NCI-H69 (cell line): ENCODE results near the gene SARDH.

Experiments used
- DNase-seq: peaks from one replicate; lab custom pipeline; 2025; lab: John Stamatoyannopoulos, UW

SARDH gene

GRCh38 chr9:133734590-133735414 lies 3.4 kb downstream of the SARDH start:
- no peak for DNase-seq

DNA sequence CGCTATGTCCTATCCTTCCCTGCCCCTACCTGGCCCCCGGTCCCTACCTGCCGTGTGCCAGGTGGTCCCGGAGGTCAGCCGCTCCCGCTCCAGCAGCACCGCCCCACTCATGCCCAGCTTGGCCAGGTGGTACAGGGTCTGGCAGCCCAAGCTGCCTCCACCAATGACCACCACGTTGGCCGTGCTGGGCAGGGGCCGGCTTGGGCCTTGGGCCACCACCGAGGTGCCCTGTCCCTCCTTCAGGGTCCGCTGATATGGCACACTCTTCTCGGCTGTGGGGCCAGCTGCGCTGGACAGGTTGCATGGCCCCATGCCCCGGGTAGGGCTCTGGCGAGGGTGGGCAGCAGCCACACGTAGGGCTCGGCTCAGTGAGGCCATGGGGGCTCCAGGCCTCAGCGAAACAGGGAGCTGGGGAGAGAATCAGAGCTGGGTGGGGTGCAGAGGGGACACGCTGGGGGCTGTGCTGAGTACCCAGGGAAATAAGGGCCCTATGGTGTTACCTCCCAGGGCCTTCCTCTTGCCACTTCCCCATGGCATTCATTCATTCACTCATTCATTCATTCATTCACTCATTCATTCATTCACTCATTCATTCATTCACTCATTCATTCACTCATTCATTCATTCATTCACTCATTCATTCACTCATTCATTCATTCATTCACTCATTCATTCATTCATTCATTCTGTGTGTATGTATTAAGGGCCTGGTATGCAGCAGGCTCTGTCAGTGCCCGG lies 4.2 kb downstream of the SARDH start:
- no peak for DNase-seq

GRCh38 chr9:133733421-133733795 lies 4.7 kb downstream of the SARDH start:
- DNase-seq = no peak

- no peak for DNase-seq
Observed at GRCh38 chr9:133732639-133733408, 5.3 kb downstream of the SARDH start.

- DNase-seq = peak; percentile 98
Observed at GRCh38 chr9:133731876-133732638, 6.1 kb downstream of the SARDH start.

DNA sequence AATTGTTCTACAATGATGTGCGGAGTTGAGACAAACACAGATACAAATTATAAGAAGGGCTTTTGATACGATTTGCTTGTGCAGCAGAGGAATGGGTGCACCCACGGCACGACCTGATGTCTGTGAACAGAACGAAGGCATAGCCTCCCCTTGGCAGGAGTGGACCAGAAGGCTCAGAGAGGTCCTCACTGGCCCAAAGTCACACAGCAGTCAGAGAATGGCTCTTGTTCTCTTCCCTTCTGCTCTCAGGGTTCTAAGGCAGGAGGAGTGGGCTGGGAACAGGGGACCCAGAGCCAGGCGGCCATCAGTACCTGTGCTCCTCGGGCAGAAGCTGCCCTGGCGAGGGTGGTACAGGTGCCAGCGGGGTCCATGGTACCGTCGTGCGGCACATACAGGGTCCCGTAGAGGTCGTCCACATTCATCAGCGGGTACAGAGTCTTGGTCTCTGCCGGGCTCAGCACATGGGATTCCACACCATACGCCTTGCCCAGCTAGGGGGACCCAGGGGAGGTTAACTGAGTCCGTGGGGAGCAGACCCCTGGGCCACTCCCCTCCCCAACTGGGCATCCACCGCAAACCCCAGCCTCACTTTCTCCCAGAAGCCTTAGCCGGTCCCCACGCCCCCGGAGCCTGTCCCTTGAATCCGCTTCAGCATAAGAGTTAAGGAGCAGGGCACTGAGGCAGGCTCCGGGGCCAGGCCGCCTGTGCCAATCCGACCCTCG lies 7.0 kb downstream of the SARDH start:
- no peak for DNase-seq

DNA sequence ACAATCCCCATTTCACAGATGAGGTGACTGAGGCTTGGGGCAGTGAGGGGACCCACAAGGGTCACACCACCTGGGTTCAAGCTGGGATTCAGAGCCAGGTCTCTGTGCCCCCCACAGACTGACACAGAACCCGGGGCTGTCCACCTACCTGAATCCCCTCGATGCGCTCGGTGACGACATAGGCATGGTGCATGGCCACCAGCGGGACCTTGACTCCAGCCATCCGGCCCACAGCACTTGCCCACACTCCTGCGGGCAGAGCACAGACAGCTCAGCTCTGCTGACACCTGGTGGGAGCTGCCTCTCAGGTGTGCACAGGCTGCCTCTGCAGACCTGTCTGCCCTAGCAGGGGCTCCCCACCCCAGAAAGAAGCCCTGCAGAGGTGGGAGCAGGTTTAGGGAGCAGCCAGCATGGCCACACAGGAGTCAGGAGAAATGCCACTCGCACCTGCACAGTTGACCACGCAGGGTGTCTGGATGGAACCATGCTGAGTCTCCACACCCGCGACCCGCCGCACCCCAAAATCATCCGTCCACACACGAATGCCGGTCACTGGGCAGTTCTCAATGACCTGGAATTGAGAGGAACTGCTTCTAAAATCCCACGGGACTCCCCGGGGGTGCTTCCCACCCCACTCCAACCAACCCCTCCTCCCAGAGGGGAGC lies 8.4 kb downstream of the SARDH start:
- no peak for DNase-seq

DNA sequence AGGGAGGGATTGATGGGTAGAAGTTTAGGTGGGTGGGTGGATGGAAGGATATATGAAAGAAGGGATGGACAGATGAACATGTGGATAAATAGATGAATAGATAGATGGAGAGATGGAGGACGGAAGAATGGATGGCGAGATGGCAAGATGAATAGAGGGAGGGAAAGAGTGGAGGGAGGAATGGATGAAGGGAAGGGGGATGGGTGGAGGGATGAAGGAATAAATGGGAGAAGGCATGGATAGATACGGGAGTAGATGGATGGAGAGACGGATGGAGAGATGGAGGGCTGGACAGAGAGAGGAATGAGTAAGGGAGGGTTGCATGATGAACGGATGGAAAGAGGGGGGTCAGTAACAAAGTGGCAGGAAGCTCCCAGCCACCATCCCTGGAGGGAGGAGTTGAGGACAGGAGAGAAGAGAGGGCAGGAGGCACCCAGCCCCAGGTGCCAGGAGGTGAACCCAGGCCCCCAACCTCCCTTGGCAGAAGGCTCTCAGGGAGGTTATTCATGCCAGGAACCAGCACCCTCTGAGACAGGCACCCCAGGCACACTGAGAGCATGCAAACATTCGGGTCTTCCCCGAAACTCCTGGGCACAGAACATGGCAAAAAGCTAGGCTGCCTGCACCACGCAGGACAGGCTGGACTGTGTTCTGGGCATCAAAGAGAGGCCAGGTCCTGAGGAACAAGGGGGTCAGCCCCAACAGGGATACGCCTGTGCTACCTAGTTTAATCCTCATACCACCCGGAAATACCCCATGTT lies 9.1 kb downstream of the SARDH start:
- no peak for DNase-seq

- DNase-seq = no peak
Observed at GRCh38 chr9:133727876-133728441, 10.2 kb downstream of the SARDH start.

- peak; percentile 20 for DNase-seq
Observed at GRCh38 chr9:133727277-133727875, 10.8 kb downstream of the SARDH start.

DNA sequence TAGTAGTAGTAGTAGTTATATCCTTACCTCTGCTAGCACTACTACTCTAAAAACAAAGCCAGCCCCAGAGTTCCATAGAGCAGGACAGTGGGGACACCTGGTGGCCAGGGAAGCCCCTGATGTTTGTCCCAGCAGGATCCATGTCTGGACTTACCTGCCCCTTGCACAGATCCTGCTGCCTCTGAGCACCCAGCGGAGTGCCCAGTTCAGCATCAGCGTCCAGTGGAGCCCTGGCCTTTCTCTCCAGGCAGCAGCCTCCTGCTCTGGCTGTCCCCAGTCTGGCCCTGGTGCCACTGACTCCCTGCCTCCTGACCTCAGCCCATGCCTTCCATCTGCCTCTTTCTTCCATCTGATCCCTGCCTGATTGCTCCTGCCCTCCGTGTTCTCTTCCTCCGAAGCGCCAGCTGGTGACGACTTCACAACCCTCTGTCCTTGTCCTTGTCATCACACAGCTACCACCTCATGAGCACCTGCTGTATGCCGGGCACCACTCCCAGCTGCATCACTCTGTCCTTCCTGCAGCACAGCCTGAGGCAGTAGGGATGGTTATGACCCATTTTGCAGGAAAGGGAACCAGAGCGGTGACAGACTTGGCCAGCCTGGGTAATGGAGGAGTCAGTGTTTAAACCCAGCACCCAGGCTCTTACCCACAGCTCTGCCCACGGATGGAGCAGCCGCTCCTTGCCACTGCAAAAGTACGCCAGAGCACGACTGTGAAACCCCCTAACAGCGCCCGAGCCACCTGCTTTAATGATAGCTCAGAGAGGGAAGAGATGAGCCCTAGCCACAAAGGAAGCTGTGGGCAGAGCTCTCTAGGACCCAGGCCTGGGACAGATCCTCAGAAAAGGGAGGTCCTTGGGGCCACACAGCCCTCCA lies 11.5 kb downstream of the SARDH start:
- DNase-seq = peak; percentile 80

GRCh38 chr9:133725886-133726285 lies 12.3 kb downstream of the SARDH start:
- no peak for DNase-seq

DNA sequence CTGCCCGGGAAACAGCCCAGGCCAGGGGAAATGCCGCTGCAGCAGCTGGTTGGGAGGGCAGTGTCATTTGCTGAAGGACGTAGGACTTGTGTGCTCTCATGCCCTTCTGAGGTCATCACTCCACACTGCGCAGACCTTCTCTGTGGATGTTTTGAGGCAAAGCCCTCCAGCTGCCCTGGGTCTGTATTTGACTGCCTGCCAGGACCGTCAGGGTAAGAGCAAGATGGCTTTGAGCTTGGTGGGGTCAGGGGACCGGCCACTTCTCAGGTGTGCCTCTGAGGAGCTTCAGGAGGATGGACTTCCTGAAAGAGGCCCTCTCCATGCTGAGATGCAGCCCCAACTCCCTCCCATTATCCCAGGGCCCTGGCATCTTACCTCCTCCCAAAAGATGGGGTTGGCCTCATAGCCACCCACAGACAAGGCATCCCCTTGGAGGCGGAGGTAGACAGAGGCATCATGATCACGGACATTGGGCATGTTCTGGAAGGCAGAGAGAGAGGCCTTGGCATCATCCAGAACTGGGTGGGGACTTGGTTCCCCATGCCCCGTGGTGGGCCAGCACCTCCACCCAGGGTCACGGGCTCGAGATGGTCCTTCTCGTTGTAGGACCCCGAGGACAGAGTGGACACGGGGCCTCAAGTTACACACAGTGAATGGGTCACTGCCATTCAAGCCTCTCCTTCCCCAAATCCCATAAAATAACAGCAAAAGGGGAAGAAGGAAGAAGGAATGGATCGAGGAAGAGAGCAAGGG lies 19.4 kb downstream of the SARDH start:
- DNase-seq = no peak

DNA sequence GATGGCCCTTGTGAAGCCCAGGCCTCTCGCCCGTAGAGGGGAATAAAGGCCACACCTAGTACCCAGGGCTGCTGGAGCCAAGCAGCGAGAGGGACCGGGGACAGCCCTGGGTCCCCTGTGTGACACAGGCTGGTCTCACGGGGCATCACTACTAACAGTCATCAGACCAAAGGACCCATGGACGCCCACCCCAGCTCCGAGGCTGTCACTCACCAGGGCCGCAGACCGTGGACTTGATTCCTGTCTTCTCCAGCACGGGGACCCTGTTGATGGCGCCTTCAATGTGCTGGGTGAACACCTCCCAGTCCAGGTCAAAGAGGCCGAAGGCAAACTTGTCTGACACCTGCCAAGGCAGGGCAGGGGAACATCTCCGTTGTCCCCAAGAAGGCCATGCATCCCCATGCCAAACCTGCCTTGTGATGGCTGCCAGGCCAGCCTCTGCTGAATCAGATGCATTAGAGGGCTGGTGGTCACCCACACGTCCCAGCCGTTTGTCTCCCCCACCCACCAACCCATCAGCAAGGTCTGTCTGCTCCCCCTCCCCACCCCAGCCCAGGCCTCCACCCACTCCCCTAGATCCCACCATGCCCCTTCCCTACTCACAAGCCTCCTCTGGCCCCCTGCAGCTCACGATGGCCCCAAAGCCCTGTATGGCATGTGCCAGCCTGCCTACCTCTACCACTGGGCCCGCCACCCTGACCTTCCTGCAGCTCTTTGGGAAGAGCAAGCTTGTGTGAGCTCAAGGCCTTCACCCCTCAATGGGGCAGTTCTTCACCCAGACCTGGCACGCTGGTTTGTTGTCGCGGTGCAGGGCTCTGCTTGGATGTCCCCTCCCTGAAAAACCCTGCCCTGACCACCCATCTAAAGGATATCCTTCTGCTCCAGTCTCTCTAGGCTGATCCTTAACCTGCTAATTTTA lies 20.8 kb downstream of the SARDH start:
- no peak for DNase-seq

DNA sequence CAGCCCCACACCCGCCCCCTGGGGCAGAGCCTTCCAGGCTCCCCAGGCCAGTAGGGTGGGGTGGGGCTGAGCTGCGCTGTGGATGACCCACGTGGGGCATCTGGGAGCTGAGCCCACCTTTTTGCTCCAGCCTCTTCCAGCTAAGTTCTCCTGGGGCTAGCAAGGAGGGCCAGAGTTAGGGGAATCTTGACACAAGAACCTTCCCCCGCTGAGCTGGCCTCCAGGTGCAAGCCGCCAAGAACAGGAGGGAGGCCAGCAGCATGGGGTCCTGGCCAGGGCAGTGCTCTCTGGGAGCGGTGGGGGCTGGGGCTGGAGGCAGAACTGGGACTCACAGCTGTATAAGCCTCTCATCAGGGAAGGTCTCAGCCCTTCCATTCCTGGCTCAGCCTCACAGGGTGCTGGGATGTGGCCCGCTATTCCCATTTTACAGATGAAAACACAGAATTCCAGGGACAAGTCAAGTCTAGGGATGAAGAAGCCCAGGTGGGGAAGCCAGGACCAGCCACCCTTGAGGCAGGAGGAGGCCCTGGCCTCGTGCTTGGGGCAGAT lies 21.5 kb downstream of the SARDH start:
- DNase-seq = no peak
